PFSK-1 (cell line): ENCODE data around the gene NRAP.

Experiments
- POLR2AphosphoS5 ChIP-seq: IDR thresholded peaks from 2 replicates; pipeline ENCODE4 v1.6.1; 2012; ENCODE audit warnings: low read depth, mild to moderate bottlenecking, control low read depth, low read length, moderate library complexity
- REST ChIP-seq, 2 experiments: IDR thresholded peaks; 2 replicates each; pipeline versions ENCODE4 v1.6.1 to v1.8.0; 2011 to 2012; ENCODE audit warnings: low read depth in 2 of 2, low read length in 2 of 2, control low read depth in 1 of 2, inconsistent platforms in 1 of 2, mild to moderate bottlenecking in 1 of 2, moderate library complexity in 1 of 2; ENCODE audit not compliant: insufficient read depth in 1 of 2
- SIN3A ChIP-seq: IDR thresholded peaks from 2 replicates; pipeline ENCODE4 v1.6.1; 2012; ENCODE audit warnings: mild to moderate bottlenecking, low read length, moderate library complexity, borderline replicate concordance; ENCODE audit not compliant: insufficient read depth

DNA sequence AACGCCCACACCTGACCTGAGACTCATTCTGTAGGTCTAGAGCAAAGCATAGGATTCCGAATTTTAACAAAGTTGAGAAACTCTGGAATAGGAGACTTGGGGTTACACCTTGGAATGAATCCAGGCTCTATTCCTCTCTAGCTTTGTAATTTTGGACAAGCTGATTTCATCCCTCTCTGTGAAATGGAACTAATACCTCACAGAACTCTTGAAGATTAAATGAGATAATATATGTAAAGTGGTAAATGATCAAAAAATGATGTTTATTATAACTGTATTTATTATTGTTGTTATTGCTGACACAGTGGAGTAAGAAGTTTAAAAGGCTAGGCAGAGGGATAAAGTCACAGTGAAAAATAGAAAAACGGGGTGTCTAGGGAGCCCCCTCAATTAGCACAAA is 48.2 kb upstream of the NRAP start:
- no peak for TF ChIP-seq REST (IDR thresholded peaks at IDR 0.05; ENCODE audit: insufficient read depth in 1 of 2, low read depth in 2 of 2, low read length in 2 of 2)
- no peak for TF ChIP-seq POLR2AphosphoS5
- TF ChIP-seq SIN3A = no peak
